ENCODE results near the gene FAM237B. TPM values are rescaled to one million over a fixed set of nuclear protein-coding genes. Genes with fewer than 3 reads are reported as not detected.

Gene FAM237B
- total and polyA plus RNA-seq, 2 experiments from 2014 or later: 0.06 TPM; not detected in 1

DNA sequence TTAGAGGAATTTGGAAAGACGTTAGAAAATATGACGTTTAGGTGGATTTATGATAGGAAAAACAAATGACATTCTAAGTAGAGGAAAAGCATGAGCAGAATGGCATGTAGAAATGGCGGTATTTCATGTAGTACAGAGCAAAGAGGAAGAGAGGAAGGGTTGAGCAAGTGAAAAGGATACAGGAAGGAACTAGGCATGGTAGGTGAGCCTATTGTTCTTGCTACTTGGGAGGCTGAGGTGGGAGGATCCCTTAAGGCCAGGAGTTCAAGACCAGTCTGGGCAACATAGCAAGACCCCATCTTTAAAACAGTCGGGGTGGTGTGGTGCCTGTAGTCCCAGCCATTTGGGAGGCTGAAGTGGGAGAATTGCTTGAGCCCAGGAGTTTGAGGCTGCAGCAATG lies 26.7 kb upstream of the FAM237B start:
- no peaks in the 10 kb centered on the region for H3K9me2 ChIP-seq (ENCODE audit: insufficient read depth)
- no peaks in the 10 kb centered on the region for H3K9me3 ChIP-seq (ENCODE audit: low read depth)
- H3K27me3 ChIP-seq (replicated peaks; ENCODE audit: insufficient read depth): no peaks in the 10 kb centered on the region
- H2AFZ ChIP-seq: peak overlapping the region; percentile 98; the same call in 1 of the 2 replicates
- H4K20me1 ChIP-seq (ENCODE audit: insufficient read depth): no peaks in the 10 kb centered on the region
- in situ Hi-C loops (cut with MboI): no loop called here
- H3K4me3 ChIP-seq: peak overlapping the region; percentile 100
- no peak for TF ChIP-seq EZH2phosphoT487 (IDR thresholded peaks at IDR 0.05; ENCODE audit: insufficient read depth, low read depth)
- TF ChIP-seq EZH2 (IDR thresholded peaks at IDR 0.05; ENCODE audit: insufficient read depth, poor library complexity, severe bottlenecking): no peak
- peak overlapping the region; percentile 98 for H3K4me2 ChIP-seq (ENCODE audit: unreplicated experiment)
- H3K4me1 ChIP-seq (ENCODE audit: insufficient read depth): peaks cover 12% of the 10 kb centered on the region; the same call in 1 of the 2 replicates
- H3K79me2 ChIP-seq (ENCODE audit: insufficient read depth): peaks cover 62% of the 10 kb centered on the region
- no peak overlapping the region for H3K27ac ChIP-seq
- peak overlapping the region; percentile 99 for H3K9ac ChIP-seq
- no peak for DNase-seq
- WGBS, 2 experiments (ENCODE audit: low coverage in 1 of 2, low lambda C conversion rate in 2 of 2, missing lambda C conversion rate in 2 of 2): 63 to 67% methylated on average over 4 of the region's 4 CpGs
- no peaks in the 10 kb centered on the region for H3K36me3 ChIP-seq (ENCODE audit: low read depth)
- peaks cover 18% of the 10 kb centered on the region; the same call in 1 of the 2 replicates for H3F3A ChIP-seq (ENCODE audit: insufficient read depth)

DNA sequence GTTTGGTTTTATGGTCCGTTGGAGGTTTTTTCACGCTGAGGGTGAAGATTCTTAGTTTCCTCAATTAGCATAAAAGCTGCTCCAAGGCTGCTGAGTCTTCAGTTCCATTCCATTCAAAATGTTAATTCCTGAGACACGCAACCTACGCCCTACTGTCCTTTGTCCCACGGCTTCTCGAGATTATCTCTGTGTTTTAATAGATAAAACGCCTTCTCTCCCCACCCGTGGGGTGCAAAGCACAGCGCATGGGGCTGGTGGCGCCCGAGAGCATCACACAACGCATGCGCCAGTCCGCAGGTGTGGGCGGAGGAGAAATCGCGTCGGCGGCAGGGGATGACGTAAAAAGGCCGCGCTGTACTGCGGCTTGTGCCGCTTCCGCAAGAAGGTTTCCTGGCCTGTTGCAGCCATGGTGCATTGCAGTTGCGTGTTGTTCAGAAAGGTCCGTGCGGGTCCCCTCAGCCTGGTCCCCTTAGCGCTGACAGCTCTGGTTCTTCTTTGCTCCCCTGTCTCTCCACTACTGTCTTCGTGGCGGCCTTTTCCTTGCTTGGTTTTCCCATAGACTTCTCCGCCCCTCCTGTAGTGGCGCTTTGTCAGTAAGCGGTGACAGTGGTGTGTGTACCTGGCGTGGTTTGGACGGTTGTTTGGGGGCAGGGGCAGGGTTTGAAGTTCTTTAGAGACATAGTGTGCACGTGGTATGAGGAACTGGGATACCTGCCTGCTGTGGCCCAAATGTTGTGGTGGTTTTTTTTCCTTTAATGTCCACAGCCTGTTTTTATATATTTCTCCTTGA lies 25.4 kb upstream of the FAM237B start, which contains the start of gene GTPBP10:
Gene GTPBP10, plus strand, starts transcription at position 381 of the 790 bp plus-strand sequence. Its CDS starts 26 bp downstream, at position 407.
- Histone ChIP-seq H3K9me3 (ENCODE audit: low read depth) (no peaks in the 10 kb centered on the region), H2AFZ (peak within 1 kb of the TSS; percentile 98), H3K27ac (peak within 1 kb of the TSS; percentile 79), H3K27me3 (replicated peaks; ENCODE audit: insufficient read depth) (no peaks in the 10 kb centered on the region), H3K9me2 (ENCODE audit: insufficient read depth) (no peaks in the 10 kb centered on the region), H3F3A (ENCODE audit: insufficient read depth) (peaks cover 18% of the 10 kb centered on the region; the same call in 1 of the 2 replicates), H3K4me3 (peak within 1 kb of the TSS; percentile 100), H3K9ac (peak within 1 kb of the TSS; percentile 99), H3K4me2 (ENCODE audit: unreplicated experiment) (peak within 1 kb of the TSS; percentile 98), H3K4me1 (ENCODE audit: insufficient read depth) (peaks cover 12% of the 10 kb centered on the region; the same call in 1 of the 2 replicates), H3K79me2 (ENCODE audit: insufficient read depth) (peaks cover 50% of the 10 kb centered on the region), H4K20me1 (ENCODE audit: insufficient read depth) (no peaks in the 10 kb centered on the region), H3K36me3 (ENCODE audit: low read depth) (no peaks in the 10 kb centered on the region)
- peak; percentile 98 for DNase-seq
- in situ Hi-C loops (cut with MboI): no loop called here
- 1% methylated on average over 37 of the region's 37 CpGs for WGBS, 2 experiments (ENCODE audit: low coverage in 1 of 2, low lambda C conversion rate in 2 of 2, missing lambda C conversion rate in 2 of 2)
- TF ChIP-seq EZH2phosphoT487 (IDR thresholded peaks at IDR 0.05; ENCODE audit: insufficient read depth, low read depth) (no peak), EZH2 (IDR thresholded peaks at IDR 0.05; ENCODE audit: insufficient read depth, poor library complexity, severe bottlenecking) (no peak)

DNA sequence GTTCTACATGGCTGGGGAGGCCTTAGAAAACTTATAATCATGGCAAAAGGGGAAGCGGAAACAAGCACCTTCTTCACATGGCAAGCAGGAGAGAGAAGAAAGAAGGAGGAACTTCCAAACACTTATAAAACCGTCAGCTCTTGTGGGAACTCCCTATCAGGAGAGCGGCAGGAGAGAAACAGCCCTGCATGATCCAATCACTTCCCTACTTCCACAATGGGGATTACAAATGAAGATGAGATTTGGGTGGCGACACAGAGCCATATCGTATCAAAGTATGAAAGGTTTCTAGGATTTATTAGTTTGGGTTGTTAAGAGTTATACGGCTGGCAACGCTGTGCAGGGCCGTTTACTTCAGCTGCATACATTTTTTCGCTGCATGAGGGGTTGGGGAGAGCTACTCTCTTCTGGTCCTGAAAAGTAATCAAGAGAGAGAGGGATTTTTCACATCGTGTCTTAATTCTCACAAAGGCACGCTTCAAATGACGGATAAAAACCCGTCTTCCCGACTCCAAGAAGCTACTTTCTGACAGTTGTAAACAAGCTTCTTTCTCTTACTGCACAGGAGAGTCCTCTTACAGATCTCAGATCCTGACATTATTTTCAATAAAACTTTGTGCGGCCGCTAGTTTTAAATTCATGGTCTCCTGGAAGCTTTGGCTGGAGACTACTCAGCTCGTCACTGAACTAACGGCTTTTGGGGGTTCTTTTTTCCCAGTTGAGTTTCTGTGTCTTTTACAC lies 24.7 kb upstream of the FAM237B start:
- peak overlapping the region; percentile 99 for H3K9ac ChIP-seq
- peak; percentile 66 for DNase-seq
- TF ChIP-seq EZH2 (IDR thresholded peaks at IDR 0.05; ENCODE audit: insufficient read depth, poor library complexity, severe bottlenecking) (no peak), EZH2phosphoT487 (IDR thresholded peaks at IDR 0.05; ENCODE audit: insufficient read depth, low read depth) (no peak)
- no peaks in the 10 kb centered on the region for H3K9me3 ChIP-seq (ENCODE audit: low read depth)
- H3K9me2 ChIP-seq (ENCODE audit: insufficient read depth): no peaks in the 10 kb centered on the region
- H3K36me3 ChIP-seq (ENCODE audit: low read depth): no peaks in the 10 kb centered on the region
- peaks cover 12% of the 10 kb centered on the region; the same call in 1 of the 2 replicates for H3K4me1 ChIP-seq (ENCODE audit: insufficient read depth)
- H3K4me3 ChIP-seq: peak overlapping the region; percentile 100
- H3K27ac ChIP-seq: peak overlapping the region; percentile 79
- H3K27me3 ChIP-seq (replicated peaks; ENCODE audit: insufficient read depth): no peaks in the 10 kb centered on the region
- no peaks in the 10 kb centered on the region for H4K20me1 ChIP-seq (ENCODE audit: insufficient read depth)
- peak overlapping the region; percentile 92 for H3K4me2 ChIP-seq (ENCODE audit: unreplicated experiment)
- peak overlapping the region; percentile 98 for H2AFZ ChIP-seq
- in situ Hi-C loops (cut with MboI): no loop called here
- H3F3A ChIP-seq (ENCODE audit: insufficient read depth): peaks cover 18% of the 10 kb centered on the region; the same call in 1 of the 2 replicates
- peaks cover 42% of the 10 kb centered on the region for H3K79me2 ChIP-seq (ENCODE audit: insufficient read depth)
- WGBS, 2 experiments (ENCODE audit: low coverage in 1 of 2, low lambda C conversion rate in 2 of 2, missing lambda C conversion rate in 2 of 2): 2% methylated on average over 18 of the region's 18 CpGs

DNA sequence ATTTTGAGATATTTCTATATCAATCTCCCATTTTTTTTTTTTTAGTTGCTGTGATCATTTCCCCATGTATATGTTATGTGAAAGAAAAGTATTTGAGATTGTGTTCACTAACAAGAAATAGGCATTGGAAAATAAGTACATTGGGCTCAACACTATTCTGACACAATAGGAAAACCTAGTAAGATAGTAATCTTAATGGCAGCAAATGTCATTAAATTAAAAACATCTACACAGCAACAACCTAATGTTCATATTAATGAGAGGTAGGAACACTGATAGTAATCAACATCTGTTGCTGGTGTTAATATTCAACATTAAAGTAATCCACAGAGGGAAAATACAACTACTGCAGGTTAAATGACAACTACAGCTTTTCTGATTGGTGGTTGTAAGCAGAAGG lies 23.9 kb upstream of the FAM237B start:
- Histone ChIP-seq H3K27me3 (replicated peaks; ENCODE audit: insufficient read depth) (no peaks in the 10 kb centered on the region), H3K9ac (peak overlapping the region; percentile 99), H3K79me2 (ENCODE audit: insufficient read depth) (peaks cover 35% of the 10 kb centered on the region), H2AFZ (peak overlapping the region; percentile 98), H3F3A (ENCODE audit: insufficient read depth) (peaks cover 18% of the 10 kb centered on the region; the same call in 1 of the 2 replicates), H3K4me3 (peak overlapping the region; percentile 100), H4K20me1 (ENCODE audit: insufficient read depth) (no peaks in the 10 kb centered on the region), H3K9me3 (ENCODE audit: low read depth) (no peaks in the 10 kb centered on the region), H3K27ac (peak overlapping the region; percentile 79), H3K36me3 (ENCODE audit: low read depth) (no peaks in the 10 kb centered on the region), H3K9me2 (ENCODE audit: insufficient read depth) (no peaks in the 10 kb centered on the region), H3K4me2 (ENCODE audit: unreplicated experiment) (peak overlapping the region; percentile 92), H3K4me1 (ENCODE audit: insufficient read depth) (peaks cover 12% of the 10 kb centered on the region; the same call in 1 of the 2 replicates)
- TF ChIP-seq EZH2phosphoT487 (IDR thresholded peaks at IDR 0.05; ENCODE audit: insufficient read depth, low read depth) (no peak), EZH2 (IDR thresholded peaks at IDR 0.05; ENCODE audit: insufficient read depth, poor library complexity, severe bottlenecking) (no peak)
- no peak for DNase-seq
- in situ Hi-C loops (cut with MboI): no loop called here
